Measurements from ENCODE around the gene YTHDF1.
A peak's percentile ranks its signal among the peaks of the same experiment; 100 is the strongest.
"Not testable (repeated sequence)": the region's sequence is repeated elsewhere in the genome, so short reads cannot be mapped to it uniquely, and the experiment has no call there.

The YTHDF1 gene

DNA sequence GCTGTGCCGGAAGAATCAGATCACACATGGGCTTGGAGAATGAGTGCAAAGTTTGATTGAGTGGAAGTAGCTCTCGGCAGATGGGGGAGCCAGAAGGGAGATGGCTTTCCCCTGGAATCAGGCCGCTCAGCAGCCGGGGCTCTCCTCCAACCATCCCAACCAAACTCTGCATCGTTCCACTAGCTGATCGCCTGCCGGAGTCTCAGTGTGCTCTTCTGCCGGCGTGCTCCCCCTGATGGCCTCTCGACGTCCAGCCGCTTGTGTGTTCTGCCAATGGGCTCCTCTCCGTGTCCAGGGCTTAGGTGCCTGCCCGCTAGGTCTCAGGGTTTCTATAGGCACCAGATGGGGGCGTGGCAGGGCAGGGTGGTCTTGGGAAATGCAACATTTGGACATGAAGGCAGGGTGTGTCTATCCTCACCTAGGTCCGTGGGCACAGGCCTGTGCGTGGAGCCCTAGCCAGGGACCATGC is 14.9 kb upstream of the YTHDF1 start:
- intact Hi-C loops (cut with DNase I): no loop called here
- peak; percentile 37 to 95 (median 64) for DNase-seq

- DNase-seq: no peak
- intact Hi-C loops (cut with DNase I): no loop called here
Observed at GRCh38 chr20:63228806-63229205, 12.9 kb upstream of the YTHDF1 start.

DNA sequence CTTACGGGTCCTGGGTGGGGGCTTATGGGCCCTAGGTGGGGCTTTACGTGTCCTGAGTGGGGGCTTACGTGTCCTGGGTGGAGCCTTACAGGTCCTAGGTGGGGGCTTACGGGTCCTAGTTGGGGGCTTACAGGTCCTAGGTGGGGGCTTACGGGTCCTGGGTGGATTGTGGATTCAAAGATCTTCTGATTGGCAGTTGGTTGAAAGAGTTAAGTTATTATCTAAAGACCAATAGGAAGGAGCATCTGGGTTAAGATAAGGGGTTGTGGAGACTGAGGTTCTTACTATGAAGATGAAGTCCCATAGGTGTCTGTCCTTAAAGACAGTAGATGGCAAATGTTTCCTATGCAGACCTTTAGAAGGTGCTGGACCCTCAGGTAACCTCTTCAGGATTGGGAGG is 11.3 kb upstream of the YTHDF1 start:
- intact Hi-C loops (cut with DNase I): no loop called here
- DNase-seq: no peak

GRCh38 chr20:63226042-63226943 is 10.4 kb upstream of the YTHDF1 start:
- intact Hi-C loops (cut with DNase I): no loop called here
- no peak for DNase-seq

GRCh38 chr20:63225082-63225454 is 9.1 kb upstream of the YTHDF1 start:
- DNase-seq: no peak
- intact Hi-C loops (cut with DNase I): no loop called here

GRCh38 chr20:63224412-63225081 is 8.6 kb upstream of the YTHDF1 start:
- peak in 1 of 10 donors; percentile 86 for DNase-seq

DNA sequence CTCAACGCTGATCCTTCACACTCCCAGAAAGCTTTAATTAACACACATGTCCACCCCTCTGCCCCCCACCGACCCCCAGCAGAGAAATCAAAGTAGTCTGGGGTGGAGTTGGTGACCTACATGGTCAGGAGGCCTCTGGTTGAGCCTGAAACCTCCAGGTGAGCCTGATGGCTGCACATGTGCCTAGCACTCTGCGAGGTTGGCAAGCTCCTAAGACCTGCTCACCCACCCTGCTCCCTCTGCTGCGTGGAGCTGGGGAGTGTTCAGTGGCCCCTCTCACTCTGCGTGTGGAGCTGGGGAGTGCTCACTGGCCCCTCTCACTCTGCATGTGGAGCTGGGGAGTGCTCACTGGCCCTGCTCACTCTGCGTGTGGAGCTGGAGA is 7.9 kb upstream of the YTHDF1 start:
- intact Hi-C loops (cut with DNase I): loop anchor here (2.0 kb wide), 1 partner anchor 157 kb away; no protein-coding TSS in a partner anchor
- no peak for DNase-seq

More at GRCh38 chr20:63224412-63225081, 8.6 kb upstream of the YTHDF1 start:
- intact Hi-C loops (cut with DNase I): no loop called here

DNA sequence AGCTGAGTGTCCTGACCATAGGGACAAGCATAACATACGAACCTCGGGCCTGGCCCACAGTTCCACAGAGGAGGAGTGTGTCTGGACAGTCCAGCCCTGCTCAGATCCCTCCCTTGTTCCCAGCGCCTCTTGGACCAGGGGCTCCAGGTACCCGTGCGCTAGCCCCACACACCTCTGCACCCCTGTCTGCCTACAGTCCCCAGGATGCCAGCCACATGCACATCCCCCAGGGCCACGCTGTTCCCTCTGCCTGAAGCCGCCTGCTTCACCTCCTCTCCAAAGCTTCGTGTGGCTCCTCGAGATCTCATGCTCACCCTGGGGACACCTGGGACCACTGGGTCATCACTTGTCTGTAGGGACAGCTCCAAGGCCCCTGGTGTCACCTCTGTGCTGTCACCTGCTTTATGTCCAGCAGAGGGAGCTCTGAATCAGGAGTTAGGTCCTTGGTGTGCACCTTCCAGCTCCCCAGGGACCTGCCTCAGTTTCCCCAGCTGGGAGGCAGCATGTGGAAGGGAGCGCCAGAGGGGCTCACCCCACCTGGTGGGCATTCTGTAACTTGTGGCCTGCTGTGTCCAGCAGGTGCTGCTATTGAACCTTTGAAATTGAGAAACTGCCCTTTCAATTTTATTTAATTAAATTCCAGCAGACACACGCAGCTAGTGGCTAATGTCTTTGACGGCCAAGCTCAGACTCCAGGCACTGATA is 7.3 kb upstream of the YTHDF1 start:
- intact Hi-C loops (cut with DNase I): loop anchor here (2.0 kb wide), 1 partner anchor 158 kb away; no protein-coding TSS in a partner anchor
- DNase-seq: peak in 5 of 10 donors; percentile 38 to 88 (median 48)

GRCh38 chr20:63222541-63222940 is 6.6 kb upstream of the YTHDF1 start:
- intact Hi-C loops (cut with DNase I): loop anchor here (2.0 kb wide), 1 partner anchor 158 kb away; no protein-coding TSS in a partner anchor
- DNase-seq: no peak

DNA sequence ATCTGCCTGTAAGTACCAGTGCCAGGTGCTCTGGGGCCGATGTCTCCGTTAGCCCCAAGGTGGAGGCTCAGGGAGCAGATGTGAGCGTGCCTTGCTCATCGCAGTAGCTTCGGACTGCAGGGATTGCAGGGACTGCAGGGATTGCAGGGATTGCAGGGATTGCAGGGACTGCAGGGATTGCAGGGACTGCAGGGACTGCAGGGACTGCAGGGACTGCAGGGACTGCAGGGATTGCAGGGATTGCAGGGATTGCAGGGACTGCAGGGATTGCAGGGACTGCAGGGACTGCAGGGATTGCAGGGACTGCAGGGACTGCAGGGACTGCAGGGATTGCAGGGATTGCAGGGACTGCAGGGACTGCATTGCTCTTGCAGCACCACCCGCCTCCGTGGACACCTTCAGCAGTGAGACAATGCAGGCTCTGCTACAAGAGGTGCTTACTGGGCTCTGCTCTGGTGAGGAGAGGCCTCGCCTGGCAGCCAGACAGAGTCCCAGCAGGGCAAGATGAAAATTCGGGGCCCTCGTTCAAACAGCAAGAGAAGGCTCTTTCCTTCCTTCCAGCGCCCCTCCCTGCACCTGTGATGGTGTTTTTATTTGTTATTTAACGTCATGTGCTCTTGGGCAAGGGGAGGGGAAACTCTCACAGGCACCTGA is 5.6 kb upstream of the YTHDF1 start:
- intact Hi-C loops (cut with DNase I): loop anchor here (2.0 kb wide), 1 partner anchor 159 kb away; no protein-coding TSS in a partner anchor
- not testable (repeated sequence) for DNase-seq

DNA sequence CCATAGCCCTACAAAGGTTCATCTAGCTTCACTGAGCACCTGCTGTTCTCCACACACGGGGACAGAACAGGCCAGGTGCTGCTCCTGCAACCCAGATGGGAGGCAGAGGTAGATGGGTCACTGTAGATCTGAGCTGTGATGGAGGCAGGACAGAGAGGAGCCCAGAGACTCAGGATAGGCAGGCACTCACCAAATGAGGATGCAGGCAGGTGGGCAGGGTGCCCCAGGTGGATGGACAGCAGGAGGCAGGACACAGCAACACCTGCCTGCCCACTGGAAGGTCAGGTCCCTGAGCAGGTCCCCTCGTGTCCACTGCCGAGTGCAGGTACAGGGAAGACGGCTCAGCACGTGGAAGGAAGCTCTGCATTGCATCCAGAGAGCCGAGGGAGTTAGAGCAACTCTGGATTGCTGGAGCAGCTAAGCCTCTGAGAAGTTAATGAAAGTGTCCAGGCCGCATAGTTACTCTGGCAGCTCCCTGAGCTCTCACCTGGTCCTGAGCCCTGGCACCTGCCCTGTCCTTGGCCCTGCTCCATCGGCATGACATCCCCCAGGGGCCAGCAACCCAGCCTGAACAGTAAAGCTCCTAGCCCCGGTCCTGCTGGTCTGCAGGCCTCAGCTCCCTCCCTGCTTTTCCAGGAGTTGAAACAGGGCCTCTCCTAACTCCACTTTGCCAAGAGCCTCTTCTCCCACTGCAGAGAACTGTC is 4.9 kb upstream of the YTHDF1 start:
- intact Hi-C loops (cut with DNase I): no loop called here
- DNase-seq: peak in 1 of 10 donors; percentile 68

DNA sequence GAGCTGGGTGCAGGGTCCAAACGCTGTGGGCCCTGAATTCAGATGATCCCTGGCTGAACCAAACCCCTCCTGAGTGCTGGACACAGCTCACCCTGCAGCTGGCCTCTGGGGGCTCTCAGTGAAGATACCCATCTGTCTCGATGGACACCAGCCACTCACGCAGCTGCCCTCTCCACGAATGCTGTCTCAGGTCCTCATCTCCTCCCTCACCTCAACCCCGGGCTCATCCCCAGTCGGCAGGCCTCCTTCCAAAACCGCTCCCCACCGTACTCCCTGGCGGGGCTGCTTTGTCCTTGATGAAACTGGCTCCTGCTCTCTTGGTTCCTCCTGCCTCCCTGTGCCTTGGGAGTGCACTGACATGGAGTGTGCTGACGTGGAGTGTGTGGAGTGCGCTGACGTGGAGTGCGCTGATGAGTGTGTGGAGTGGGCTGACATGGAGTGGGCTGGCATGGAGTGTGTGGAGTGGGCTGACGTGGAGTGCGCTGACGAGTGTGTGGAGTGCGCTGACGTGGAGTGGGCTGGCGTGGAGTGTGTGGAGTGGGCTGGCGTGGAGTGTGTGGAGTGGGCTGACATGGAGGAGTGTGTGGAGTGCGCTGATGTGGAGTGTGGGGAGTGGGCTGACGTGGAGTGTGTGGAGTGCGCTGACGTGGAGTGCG is 4.1 kb upstream of the YTHDF1 start:
- intact Hi-C loops (cut with DNase I): no loop called here
- DNase-seq: peak in 1 of 10 donors; percentile 84

DNA sequence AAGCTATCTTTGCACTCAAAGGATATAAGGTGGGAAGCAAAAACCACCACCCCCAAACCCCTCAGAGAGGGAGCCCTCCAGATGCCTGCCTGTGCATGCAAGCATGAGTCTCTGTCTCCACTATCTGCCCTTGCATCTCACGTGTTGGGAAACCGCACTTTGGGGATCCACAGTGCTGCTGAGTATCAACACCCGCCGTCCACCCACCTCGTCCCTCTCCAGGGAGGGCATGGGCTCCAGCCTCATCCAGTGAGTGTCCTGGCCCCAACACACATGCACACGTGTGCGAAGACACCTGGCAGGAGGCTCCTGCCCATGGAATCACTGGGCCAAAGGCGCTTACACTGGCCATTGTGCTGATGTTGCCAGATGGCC is 3.5 kb upstream of the YTHDF1 start:
- intact Hi-C loops (cut with DNase I): no loop called here
- no peak for DNase-seq

- intact Hi-C loops (cut with DNase I): no loop called here
Observed at GRCh38 chr20:63218701-63219446, 2.9 kb upstream of the YTHDF1 start.

GRCh38 chr20:63217706-63218105 is 1.8 kb upstream of the YTHDF1 start:
- DNase-seq: no peak
- intact Hi-C loops (cut with DNase I): no loop called here

More at GRCh38 chr20:63218701-63219446, 2.9 kb upstream of the YTHDF1 start:
- DNase-seq: peak in 1 of 10 donors; percentile 48

GRCh38 chr20:63216849-63217471 is 1.0 kb upstream of the YTHDF1 start:
- no peak for DNase-seq
- intact Hi-C loops (cut with DNase I): no loop called here

DNA sequence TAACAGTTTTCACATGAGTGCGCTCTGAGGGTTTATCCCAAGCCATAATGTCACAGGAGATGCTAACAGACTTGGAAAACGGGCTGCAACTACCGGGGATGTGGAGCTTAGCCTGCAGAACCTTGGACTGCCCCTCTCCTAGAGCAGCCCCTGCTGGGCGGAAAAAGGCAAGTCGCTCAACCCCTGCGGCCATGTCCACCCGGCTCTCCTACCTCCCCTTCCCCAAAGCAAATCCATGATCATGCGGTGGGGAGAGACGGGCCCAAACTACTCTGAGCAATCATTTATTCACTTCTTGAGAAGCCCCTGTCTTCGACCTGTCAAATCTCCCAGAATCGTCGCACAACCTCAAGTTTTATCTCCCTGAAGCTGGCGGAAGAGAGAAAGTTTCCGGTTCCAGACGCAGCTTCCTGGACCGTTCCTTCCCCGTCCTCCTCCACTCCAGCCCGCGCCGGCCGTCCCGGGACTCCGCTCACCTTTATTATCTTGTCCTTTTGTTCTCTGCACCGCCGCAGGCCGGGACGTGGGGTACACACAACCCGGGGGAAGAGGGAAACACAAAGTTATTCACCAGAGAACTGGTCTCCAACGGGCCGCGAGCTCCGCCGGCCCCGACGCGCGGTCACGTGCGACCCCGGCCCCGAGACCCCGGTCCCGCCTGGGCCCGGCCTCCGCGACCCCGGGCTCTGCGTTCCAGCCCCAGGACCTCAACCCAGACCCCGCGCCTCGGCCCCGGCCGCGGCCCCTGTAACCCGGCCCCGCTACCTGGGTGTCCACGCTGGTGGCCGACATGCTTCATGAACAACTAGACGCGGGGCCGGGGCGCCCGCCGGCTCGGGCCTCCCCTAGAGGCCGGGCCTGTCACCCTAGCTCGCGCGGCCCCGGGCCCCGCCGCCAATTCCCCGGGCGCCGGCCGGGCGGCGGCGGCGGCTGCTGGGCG is 560 bp downstream of the YTHDF1 start:
- intact Hi-C loops (cut with DNase I): no loop called here
- peak in 2 of 10 donors; percentile 8 to 29 for DNase-seq

Data from posterior cingulate gyrus (tissue), 11 donors.